Tibial nerve (tissue), 4 donors: ENCODE results near the gene CREM.
"Not testable (repeated sequence)": the region's sequence is repeated elsewhere in the genome, so short reads cannot be mapped to it uniquely, and the experiment has no call there.

Source experiments
- EP300 ChIP-seq, 2 donors: sonication (generic); formaldehyde crosslinking; IDR thresholded peaks; one replicate each; pipeline ENCODE4 v1.6.1; 2017; ENCODE audit warnings: antibody characterized with exemption in 2 of 2, mild to moderate bottlenecking in 1 of 2
- POLR2A ChIP-seq, 2 donors: fragments of 450-650 bp; IDR thresholded peaks; one replicate each; pipeline ENCODE4 v1.6.1; 2017; ENCODE audit warnings: antibody characterized with exemption in 2 of 2, mild to moderate bottlenecking in 2 of 2, moderate library complexity in 2 of 2
- TF ChIP-seq, protein P1 (sequence below), 5 experiments: fragments of 200-600 bp in 3 of 5; fragments of 450-650 bp in 2 of 5; sonication (generic) in 3 of 5; IDR thresholded peaks; one replicate each; pipeline ENCODE4 v1.5.1; 2016 to 2019; ENCODE audit warnings: antibody characterized with exemption in 5 of 5, mild to moderate bottlenecking in 3 of 5, moderate library complexity in 2 of 5

DNA sequence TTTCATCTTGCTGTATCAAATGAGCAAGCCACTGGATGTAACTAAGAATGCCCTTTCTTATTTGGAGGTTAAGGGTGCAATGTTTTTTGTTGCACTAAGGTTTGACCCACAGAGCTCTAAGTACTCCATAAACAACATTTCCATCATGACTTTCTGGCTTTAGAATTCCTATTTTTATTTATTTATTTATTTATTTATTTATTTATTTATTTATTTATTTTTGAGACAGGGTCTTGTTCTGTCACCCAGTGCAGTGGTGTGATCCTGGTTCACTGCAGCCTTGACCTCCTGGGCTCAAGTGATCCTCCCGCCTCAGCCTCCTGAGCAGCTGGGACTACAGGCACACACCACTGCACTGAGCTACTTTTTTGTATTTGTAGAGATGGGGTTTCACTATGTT is 46.4 kb upstream of the CREM start:
- TF ChIP-seq, protein P1, sequence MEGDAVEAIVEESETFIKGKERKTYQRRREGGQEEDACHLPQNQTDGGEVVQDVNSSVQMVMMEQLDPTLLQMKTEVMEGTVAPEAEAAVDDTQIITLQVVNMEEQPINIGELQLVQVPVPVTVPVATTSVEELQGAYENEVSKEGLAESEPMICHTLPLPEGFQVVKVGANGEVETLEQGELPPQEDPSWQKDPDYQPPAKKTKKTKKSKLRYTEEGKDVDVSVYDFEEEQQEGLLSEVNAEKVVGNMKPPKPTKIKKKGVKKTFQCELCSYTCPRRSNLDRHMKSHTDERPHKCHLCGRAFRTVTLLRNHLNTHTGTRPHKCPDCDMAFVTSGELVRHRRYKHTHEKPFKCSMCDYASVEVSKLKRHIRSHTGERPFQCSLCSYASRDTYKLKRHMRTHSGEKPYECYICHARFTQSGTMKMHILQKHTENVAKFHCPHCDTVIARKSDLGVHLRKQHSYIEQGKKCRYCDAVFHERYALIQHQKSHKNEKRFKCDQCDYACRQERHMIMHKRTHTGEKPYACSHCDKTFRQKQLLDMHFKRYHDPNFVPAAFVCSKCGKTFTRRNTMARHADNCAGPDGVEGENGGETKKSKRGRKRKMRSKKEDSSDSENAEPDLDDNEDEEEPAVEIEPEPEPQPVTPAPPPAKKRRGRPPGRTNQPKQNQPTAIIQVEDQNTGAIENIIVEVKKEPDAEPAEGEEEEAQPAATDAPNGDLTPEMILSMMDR (IDR thresholded peaks at IDR 0.05): not testable (repeated sequence)
- not testable (repeated sequence) for TF ChIP-seq POLR2A, EP300 (IDR thresholded peaks at IDR 0.05)
